HEK293 (cell line): ENCODE measurements around the gene PPARA.

Experiments
- BCL11B ChIP-seq: fragments of 450-650 bp; formaldehyde crosslinking; IDR thresholded peaks from 2 replicates; pipeline ENCODE4 v1.5.1; 2016; ENCODE audit warnings: low read depth, missing biosample characterization, missing genetic modification characterization
- GLIS2 ChIP-seq: fragments of 450-650 bp; formaldehyde crosslinking; IDR thresholded peaks from 2 replicates; pipeline ENCODE4 v1.5.1; 2016; ENCODE audit warnings: missing biosample characterization, missing genetic modification characterization
- HOXC10 ChIP-seq: sonication (generic); formaldehyde crosslinking; IDR thresholded peaks from 2 replicates; pipeline ENCODE4 v1.8.1; 2023; ENCODE audit warnings: mild to moderate bottlenecking, missing genetic modification reagents
- PRDM10 ChIP-seq: fragments of 450-650 bp; formaldehyde crosslinking; IDR thresholded peaks from 2 replicates; pipeline ENCODE4 v1.5.1; 2016; ENCODE audit warnings: missing biosample characterization, missing genetic modification characterization
- SALL2 ChIP-seq: fragments of 450-650 bp; formaldehyde crosslinking; IDR thresholded peaks from 2 replicates; pipeline ENCODE4 v1.5.0; 2017; ENCODE audit warnings: missing biosample characterization, mild to moderate bottlenecking, missing genetic modification characterization, borderline replicate concordance
- SETDB1 ChIP-seq: IDR thresholded peaks from one replicate; pipeline ENCODE4 v1.6.1; 2017; ENCODE audit warnings: mild to moderate bottlenecking, low read length, moderate library complexity, mixed read lengths; ENCODE audit not compliant: insufficient read length
- ZBTB48 ChIP-seq: fragments of 450-650 bp; formaldehyde crosslinking; IDR thresholded peaks from 2 replicates; pipeline ENCODE4 v1.5.1; 2016; ENCODE audit warnings: missing biosample characterization, missing genetic modification characterization
- ZBTB7A ChIP-seq: fragments of 450-650 bp; formaldehyde crosslinking; IDR thresholded peaks from 2 replicates; pipeline ENCODE4 v1.5.1; 2016; ENCODE audit warnings: low read depth, missing biosample characterization, missing genetic modification characterization
- ZFP3 ChIP-seq: fragments of 450-650 bp; formaldehyde crosslinking; IDR thresholded peaks from 2 replicates; pipeline ENCODE4 v1.5.1; 2016; ENCODE audit warnings: low read depth, missing biosample characterization, missing genetic modification characterization
- ZNF10 ChIP-seq: fragments of 450-650 bp; formaldehyde crosslinking; IDR thresholded peaks from 2 replicates; pipeline ENCODE4 v1.5.1; 2017; ENCODE audit warnings: missing biosample characterization, missing genetic modification characterization
- ZNF148 ChIP-seq: fragments of 450-650 bp; formaldehyde crosslinking; IDR thresholded peaks from 2 replicates; pipeline ENCODE4 v1.5.0; 2017; ENCODE audit warnings: missing biosample characterization, missing genetic modification characterization, borderline replicate concordance
- ZNF202 ChIP-seq: fragments of 450-650 bp; formaldehyde crosslinking; IDR thresholded peaks from 2 replicates; pipeline ENCODE4 v1.5.1; 2016; ENCODE audit warnings: missing biosample characterization, missing genetic modification characterization, borderline replicate concordance
- ZNF24 ChIP-seq: fragments of 450-650 bp; formaldehyde crosslinking; IDR thresholded peaks from 2 replicates; pipeline ENCODE4 v1.5.1; 2016; ENCODE audit warnings: missing biosample characterization, missing genetic modification characterization
- ZNF248 ChIP-seq: fragments of 450-650 bp; formaldehyde crosslinking; IDR thresholded peaks from 2 replicates; pipeline ENCODE4 v1.5.1; 2017; ENCODE audit warnings: missing biosample characterization, missing genetic modification characterization
- ZNF274 ChIP-seq, 2 experiments: fragments of 200-500 bp in 1 of 2; fragments of 450-650 bp in 1 of 2; sonication (Bioruptor generic) in 1 of 2; formaldehyde crosslinking in 1 of 2; IDR thresholded peaks; 2 replicates each; pipeline versions ENCODE4 v1.5.1 to v1.6.1; 2014 to 2016; ENCODE audit warnings: borderline replicate concordance in 1 of 2, inconsistent platforms in 1 of 2, low read length in 1 of 2, missing biosample characterization in 1 of 2, missing genetic modification characterization in 1 of 2
- ZNF292 ChIP-seq: fragments of 450-650 bp; formaldehyde crosslinking; IDR thresholded peaks from 2 replicates; pipeline ENCODE4 v1.5.1; 2016; ENCODE audit warnings: low read depth, missing biosample characterization, missing genetic modification characterization, borderline replicate concordance
- ZNF362 ChIP-seq: fragments of 450-650 bp; formaldehyde crosslinking; IDR thresholded peaks from 2 replicates; pipeline ENCODE4 v1.5.1; 2016; ENCODE audit warnings: missing biosample characterization, missing genetic modification characterization
- ZNF48 ChIP-seq: fragments of 450-650 bp; formaldehyde crosslinking; IDR thresholded peaks from 2 replicates; pipeline ENCODE4 v1.5.1; 2016; ENCODE audit warnings: missing biosample characterization, missing genetic modification characterization
- ZNF501 ChIP-seq: fragments of 450-650 bp; formaldehyde crosslinking; IDR thresholded peaks from 2 replicates; pipeline ENCODE4 v1.5.1; 2016; ENCODE audit warnings: missing biosample characterization, missing genetic modification characterization
- ZNF513 ChIP-seq: fragments of 450-650 bp; IDR thresholded peaks from 2 replicates; pipeline ENCODE4 v1.5.1; 2018; ENCODE audit warnings: missing biosample characterization, missing genetic modification characterization
- ZNF530 ChIP-seq: fragments of 450-650 bp; formaldehyde crosslinking; IDR thresholded peaks from 2 replicates; pipeline ENCODE4 v1.5.1; 2016; ENCODE audit warnings: low read depth, missing biosample characterization, missing genetic modification characterization
- ZNF558 ChIP-seq: fragments of 450-650 bp; formaldehyde crosslinking; IDR thresholded peaks from 2 replicates; pipeline ENCODE4 v1.5.1; 2016; ENCODE audit warnings: missing biosample characterization, missing genetic modification characterization
- ZNF600 ChIP-seq: fragments of 450-650 bp; formaldehyde crosslinking; IDR thresholded peaks from 2 replicates; pipeline ENCODE4 v1.5.1; 2016; ENCODE audit warnings: missing biosample characterization, missing genetic modification characterization
- ZNF610 ChIP-seq: fragments of 450-650 bp; formaldehyde crosslinking; IDR thresholded peaks from 2 replicates; pipeline ENCODE4 v1.5.1; 2016; ENCODE audit warnings: missing biosample characterization, missing genetic modification characterization, borderline replicate concordance
- ZNF621 ChIP-seq: fragments of 450-650 bp; formaldehyde crosslinking; IDR thresholded peaks from 2 replicates; pipeline ENCODE4 v1.5.1; 2017; ENCODE audit warnings: missing biosample characterization, missing genetic modification characterization
- ZNF623 ChIP-seq: fragments of 450-650 bp; formaldehyde crosslinking; IDR thresholded peaks from 2 replicates; pipeline ENCODE4 v1.5.1; 2016; ENCODE audit warnings: missing biosample characterization, missing genetic modification characterization
- TF ChIP-seq, protein P1 (sequence below): fragments of 450-650 bp; formaldehyde crosslinking; IDR thresholded peaks from 2 replicates; pipeline ENCODE4 v1.5.1; 2016; ENCODE audit warnings: missing biosample characterization, missing genetic modification characterization
- TF ChIP-seq, protein P2 (sequence below): fragments of 450-650 bp; IDR thresholded peaks from 2 replicates; pipeline ENCODE4 v1.5.1; 2018; ENCODE audit warnings: missing biosample characterization, mild to moderate bottlenecking, missing genetic modification characterization

PPARA gene

GRCh38 chr22:46114518-46115387, 35.6 kb upstream of the PPARA start (continued):
- peak; percentile 56; the same call in 1 of the 2 replicates for TF ChIP-seq BCL11B (tag by site-specific recombination)
- no peak for TF ChIP-seq ZNF10
- TF ChIP-seq ZBTB48 (tag by site-specific recombination): peak; percentile 96
- TF ChIP-seq ZNF148: no peak
- TF ChIP-seq ZFP3 (tag by site-specific recombination): peak; percentile 99
- TF ChIP-seq GLIS2 (tag by site-specific recombination): peak; percentile 33; the same call in 1 of the 2 replicates
- no peak for TF ChIP-seq ZNF623 (tag by site-specific recombination)
- no peak for TF ChIP-seq ZBTB7A (tag by site-specific recombination)
- TF ChIP-seq ZNF24 (tag by site-specific recombination): no peak
- TF ChIP-seq ZNF530 (tag by site-specific recombination): no peak
- no peak for TF ChIP-seq ZNF610 (tag by site-specific recombination)
- TF ChIP-seq, protein P1, sequence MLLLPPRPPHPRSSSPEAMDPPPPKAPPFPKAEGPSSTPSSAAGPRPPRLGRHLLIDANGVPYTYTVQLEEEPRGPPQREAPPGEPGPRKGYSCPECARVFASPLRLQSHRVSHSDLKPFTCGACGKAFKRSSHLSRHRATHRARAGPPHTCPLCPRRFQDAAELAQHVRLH (tag by site-specific recombination): no peak
- TF ChIP-seq, protein P2, sequence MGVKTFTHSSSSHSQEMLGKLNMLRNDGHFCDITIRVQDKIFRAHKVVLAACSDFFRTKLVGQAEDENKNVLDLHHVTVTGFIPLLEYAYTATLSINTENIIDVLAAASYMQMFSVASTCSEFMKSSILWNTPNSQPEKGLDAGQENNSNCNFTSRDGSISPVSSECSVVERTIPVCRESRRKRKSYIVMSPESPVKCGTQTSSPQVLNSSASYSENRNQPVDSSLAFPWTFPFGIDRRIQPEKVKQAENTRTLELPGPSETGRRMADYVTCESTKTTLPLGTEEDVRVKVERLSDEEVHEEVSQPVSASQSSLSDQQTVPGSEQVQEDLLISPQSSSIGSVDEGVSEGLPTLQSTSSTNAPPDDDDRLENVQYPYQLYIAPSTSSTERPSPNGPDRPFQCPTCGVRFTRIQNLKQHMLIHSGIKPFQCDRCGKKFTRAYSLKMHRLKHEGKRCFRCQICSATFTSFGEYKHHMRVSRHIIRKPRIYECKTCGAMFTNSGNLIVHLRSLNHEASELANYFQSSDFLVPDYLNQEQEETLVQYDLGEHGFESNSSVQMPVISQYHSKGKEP (tag by site-specific recombination): no peak
- no peak for TF ChIP-seq ZNF248
- no peak for TF ChIP-seq SETDB1
- TF ChIP-seq ZNF48: no peak
- TF ChIP-seq ZNF558: no peak
- TF ChIP-seq ZNF362 (tag by site-specific recombination): no peak
- no peak for TF ChIP-seq ZNF292 (tag by site-specific recombination)
- TF ChIP-seq ZNF501 (tag by site-specific recombination): no peak
- TF ChIP-seq ZNF274 (IDR thresholded peaks at IDR 0.05; ENCODE audit: low read length): no peak
- no peak for TF ChIP-seq ZNF274 (tag by site-specific recombination; IDR thresholded peaks at IDR 0.05; ENCODE audit: borderline replicate concordance)
- TF ChIP-seq ZNF202 (tag by site-specific recombination): no peak
- no peak for TF ChIP-seq ZNF513 (tag by site-specific recombination)
- TF ChIP-seq ZNF600 (tag by site-specific recombination): no peak; the same call in 1 of the 2 replicates
- TF ChIP-seq ZNF621: no peak
- 0 out of 2 replicates have a peak, but pooled peaks have one; percentile 38 for TF ChIP-seq HOXC10 (CRISPR knock-in tag)
- 0 out of 2 replicates have a peak, but pooled peaks have one; percentile 10 for TF ChIP-seq PRDM10 (tag by site-specific recombination)
- TF ChIP-seq SALL2: no peak
